Ovary (tissue), 3 donors: ENCODE measurements around the gene SPOCK1.

Source experiments
- CTCF ChIP-seq, 3 donors: fragments of 450-650 bp in 2 of 3; fragments of 200-600 bp in 1 of 3; IDR thresholded peaks; one replicate each; pipeline versions ENCODE4 v1.5.1 to v1.8.0; 2016 to 2022; ENCODE audit warnings: antibody characterized with exemption in 3 of 3, mild to moderate bottlenecking in 1 of 3
- EP300 ChIP-seq: sonication (generic); formaldehyde crosslinking; IDR thresholded peaks from one replicate; pipeline ENCODE4 v1.6.1; 2017; ENCODE audit warnings: antibody characterized with exemption
- POLR2A ChIP-seq: fragments of 450-650 bp; IDR thresholded peaks from one replicate; pipeline ENCODE4 v1.6.1; 2017; ENCODE audit warnings: antibody characterized with exemption, mild to moderate bottlenecking, moderate library complexity
- donor health status: DM: no; HTN: no; CAD: no.

- TF ChIP-seq CTCF (IDR thresholded peaks at IDR 0.05) (no peak), POLR2A (no peak), EP300 (no peak)
Measured at GRCh38 chr5:137437774-137438173, 61.4 kb downstream of the SPOCK1 start.
